ENCODE data around the gene PLCD3. TPM values are rescaled to one million over a fixed set of nuclear protein-coding genes. Genes with fewer than 3 reads are reported as not detected.

Gene PLCD3
- total and polyA plus RNA-seq, 2 of the 13 experiments (the other 11 are each of a cell fraction or from before 2014, with no cell fraction given), result 11.3 to 39.1 TPM

GRCh38 chr17:45162025-45162687 is 29.8 kb upstream of the PLCD3 start (continued):
- no peak for TF ChIP-seq GPBP1L1 (CRISPR knock-in tag; IDR thresholded peaks at IDR 0.05)
- no peak for TF ChIP-seq ZNF354B (CRISPR knock-in tag; IDR thresholded peaks at IDR 0.05)
- no peak for TF ChIP-seq PRDM10 (CRISPR knock-in tag; IDR thresholded peaks at IDR 0.05; ENCODE audit: low read depth)
- 0 out of 2 replicates have a peak, but pooled peaks have one; percentile 9 for TF ChIP-seq ZNF280D (CRISPR knock-in tag; IDR thresholded peaks at IDR 0.05)
- peak; percentile 14 for TF ChIP-seq KDM2A (CRISPR knock-in tag; IDR thresholded peaks at IDR 0.05; ENCODE audit: borderline replicate concordance, low read depth)
- TF ChIP-seq ZNF639 (CRISPR knock-in tag; conservative IDR thresholded peaks at IDR 0.05), result no peak
- TF ChIP-seq SAP130 (CRISPR knock-in tag; IDR thresholded peaks at IDR 0.05; ENCODE audit: low read depth), result no peak
- TF ChIP-seq ZNF883 (CRISPR knock-in tag; IDR thresholded peaks at IDR 0.05; ENCODE audit: not compliant biosample characterization), result no peak
- no peak for TF ChIP-seq CSRNP1 (CRISPR knock-in tag; IDR thresholded peaks at IDR 0.05)
- TF ChIP-seq MTA1 (CRISPR knock-in tag; IDR thresholded peaks at IDR 0.05; ENCODE audit: borderline replicate concordance), result no peak; the same call in 1 of the 2 replicates
- 0 out of 2 replicates have a peak, but pooled peaks have one; percentile 48 for TF ChIP-seq POLR2AphosphoS2 (IDR thresholded peaks at IDR 0.05; ENCODE audit: low read depth, low read length)
- TF ChIP-seq WIZ (CRISPR knock-in tag; IDR thresholded peaks at IDR 0.05), result no peak
- TF ChIP-seq AGO2 (optimal IDR thresholded peaks at IDR 0.05; ENCODE audit: low read depth, low read length), result peak; percentile 60
- TF ChIP-seq ZNF362 (CRISPR knock-in tag; IDR thresholded peaks at IDR 0.05; ENCODE audit: borderline replicate concordance), result no peak
